ENCODE measurements around the gene FANCC. TPM values are rescaled to one million over a fixed set of nuclear protein-coding genes. Genes with fewer than 3 reads are reported as not detected.

The FANCC gene
- total RNA-seq, 1 donor from 2014 or later = 5.7 TPM

- DNase-seq (ENCODE audit: extremely low read depth, low read depth, low spot score) = no peak
These were observed 161.4 kb downstream of the FANCC start for GRCh38 chr9:95156074-95156473.

GRCh38 chr9:95155220-95155619 lies 162.3 kb downstream of the FANCC start:
- no peak for DNase-seq (ENCODE audit: extremely low read depth, low read depth, low spot score)

GRCh38 chr9:95150903-95151302 lies 166.6 kb downstream of the FANCC start:
- DNase-seq (ENCODE audit: extremely low read depth, low read depth, low spot score) = no peak

- no peak for DNase-seq (ENCODE audit: extremely low read depth, low read depth, low spot score)
These were observed 169.3 kb downstream of the FANCC start for GRCh38 chr9:95148208-95148520.

GRCh38 chr9:95147452-95148207 lies 169.9 kb downstream of the FANCC start:
- DNase-seq (ENCODE audit: extremely low read depth, low read depth, low spot score) = no peak

GRCh38 chr9:95143591-95144561 lies 173.6 kb downstream of the FANCC start:
- DNase-seq (ENCODE audit: extremely low read depth, low read depth, low spot score) = no peak

- no peak for DNase-seq (ENCODE audit: extremely low read depth, low read depth, low spot score)
These were observed 174.8 kb downstream of the FANCC start for GRCh38 chr9:95142728-95143127.

GRCh38 chr9:95142315-95142714 lies 175.2 kb downstream of the FANCC start:
- no peak for DNase-seq (ENCODE audit: extremely low read depth, low read depth, low spot score)

- no peak for DNase-seq (ENCODE audit: extremely low read depth, low read depth, low spot score)
These were observed 176.7 kb downstream of the FANCC start for GRCh38 chr9:95140821-95141220.

- DNase-seq (ENCODE audit: extremely low read depth, low read depth, low spot score) = no peak
These were observed 178.4 kb downstream of the FANCC start for GRCh38 chr9:95139126-95139525.

- no peak for DNase-seq (ENCODE audit: extremely low read depth, low read depth, low spot score)
These were observed 179.0 kb downstream of the FANCC start for GRCh38 chr9:95138474-95138873.

GRCh38 chr9:95137587-95138145 lies 179.8 kb downstream of the FANCC start:
- DNase-seq (ENCODE audit: extremely low read depth, low read depth, low spot score) = no peak

GRCh38 chr9:95135756-95136155 lies 181.8 kb downstream of the FANCC start:
- no peak for DNase-seq (ENCODE audit: extremely low read depth, low read depth, low spot score)

- no peak for DNase-seq (ENCODE audit: extremely low read depth, low read depth, low spot score)
These were observed 183.0 kb downstream of the FANCC start for GRCh38 chr9:95134457-95134881.

GRCh38 chr9:95133325-95133705 lies 184.2 kb downstream of the FANCC start:
- no peak for DNase-seq (ENCODE audit: extremely low read depth, low read depth, low spot score)

GRCh38 chr9:95132366-95133324 lies 184.9 kb downstream of the FANCC start:
- no peak for DNase-seq (ENCODE audit: extremely low read depth, low read depth, low spot score)

GRCh38 chr9:95131023-95131943 lies 186.2 kb downstream of the FANCC start:
- DNase-seq (ENCODE audit: extremely low read depth, low read depth, low spot score) = no peak

- DNase-seq (ENCODE audit: extremely low read depth, low read depth, low spot score) = no peak
These were observed 187.0 kb downstream of the FANCC start for GRCh38 chr9:95130484-95130883.

All from glomerular endothelial cell (primary cell).